Inflammatory macrophage (primary cell): ENCODE data around the gene CYP26A1.
A peak's percentile ranks its signal among the peaks of the same experiment; 100 is the strongest.

ENCODE experiments used
- DNase-seq, 2 donors: peaks; one replicate each; pipeline ENCODE4 v3.0.0-alpha.2; 2020 to 2022

Gene CYP26A1

GRCh38 chr10:93064874-93065660, 8.6 kb upstream of the CYP26A1 start:
- no peak for DNase-seq

GRCh38 chr10:93065675-93066543, 7.8 kb upstream of the CYP26A1 start:
- DNase-seq = no peak

DNA sequence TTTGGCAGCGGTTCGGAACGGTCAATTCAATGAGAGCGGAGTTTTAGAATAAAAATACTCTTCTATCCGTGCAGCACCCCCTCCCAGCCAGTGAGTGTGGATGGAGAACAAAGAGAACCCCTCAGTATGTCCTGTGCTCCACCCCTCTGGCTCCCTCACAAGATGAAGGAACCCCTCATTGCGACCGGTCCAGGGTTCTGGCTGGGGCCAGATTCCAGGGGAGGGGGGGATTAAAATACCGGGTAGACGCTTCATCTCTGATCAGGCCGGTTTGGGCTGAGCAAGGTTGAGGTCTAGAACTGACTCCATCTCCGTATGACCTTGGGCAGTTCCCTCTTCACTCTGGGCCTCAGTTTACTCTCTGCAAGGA, 7.2 kb upstream of the CYP26A1 start:
- DNase-seq = no peak

- no peak for DNase-seq
Observed at GRCh38 chr10:93067443-93068365, 6.0 kb upstream of the CYP26A1 start.

DNA sequence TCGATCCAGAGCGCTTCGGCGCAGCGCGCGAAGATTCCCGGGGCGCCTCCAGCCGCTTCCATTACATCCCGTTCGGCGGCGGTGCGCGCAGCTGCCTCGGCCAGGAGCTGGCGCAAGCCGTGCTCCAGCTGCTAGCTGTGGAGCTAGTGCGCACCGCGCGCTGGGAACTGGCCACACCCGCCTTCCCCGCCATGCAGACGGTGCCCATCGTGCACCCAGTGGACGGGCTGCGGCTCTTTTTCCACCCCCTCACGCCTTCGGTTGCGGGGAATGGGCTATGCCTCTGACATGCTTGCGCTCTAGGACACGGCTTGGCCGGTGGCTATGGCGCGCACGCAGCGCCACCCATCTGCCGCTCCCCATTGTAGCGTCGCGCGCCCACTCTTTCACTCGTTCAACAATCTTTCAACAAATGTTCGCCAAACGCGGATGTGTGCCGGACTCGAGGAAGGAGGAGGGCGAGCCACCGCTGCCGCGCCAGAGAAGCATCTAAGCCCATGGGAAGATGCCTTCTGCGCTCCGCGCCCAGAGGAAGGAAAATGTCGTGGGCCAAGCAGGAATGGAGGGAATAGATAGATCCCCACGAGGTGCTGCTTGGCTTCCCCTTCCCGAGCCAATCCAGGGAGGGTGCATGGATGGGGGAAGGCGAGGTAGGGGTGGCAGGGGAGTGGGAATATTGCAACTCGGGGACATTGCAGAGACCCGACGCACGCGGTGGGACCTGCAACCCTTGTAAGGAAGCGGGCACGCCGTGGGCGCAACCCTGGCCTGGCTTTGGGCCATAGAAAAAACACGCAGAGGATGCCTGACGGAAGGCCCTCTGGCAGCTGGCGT, 5.1 kb upstream of the CYP26A1 start:
- no peak for DNase-seq

GRCh38 chr10:93069245-93069561, 4.5 kb upstream of the CYP26A1 start:
- DNase-seq = no peak

GRCh38 chr10:93070378-93071176, 3.1 kb upstream of the CYP26A1 start:
- DNase-seq = no peak

GRCh38 chr10:93071177-93071472, 2.6 kb upstream of the CYP26A1 start:
- DNase-seq = no peak

GRCh38 chr10:93071674-93072224, 1.9 kb upstream of the CYP26A1 start:
- DNase-seq = peak in 1 of 2 donors; percentile 17

DNA sequence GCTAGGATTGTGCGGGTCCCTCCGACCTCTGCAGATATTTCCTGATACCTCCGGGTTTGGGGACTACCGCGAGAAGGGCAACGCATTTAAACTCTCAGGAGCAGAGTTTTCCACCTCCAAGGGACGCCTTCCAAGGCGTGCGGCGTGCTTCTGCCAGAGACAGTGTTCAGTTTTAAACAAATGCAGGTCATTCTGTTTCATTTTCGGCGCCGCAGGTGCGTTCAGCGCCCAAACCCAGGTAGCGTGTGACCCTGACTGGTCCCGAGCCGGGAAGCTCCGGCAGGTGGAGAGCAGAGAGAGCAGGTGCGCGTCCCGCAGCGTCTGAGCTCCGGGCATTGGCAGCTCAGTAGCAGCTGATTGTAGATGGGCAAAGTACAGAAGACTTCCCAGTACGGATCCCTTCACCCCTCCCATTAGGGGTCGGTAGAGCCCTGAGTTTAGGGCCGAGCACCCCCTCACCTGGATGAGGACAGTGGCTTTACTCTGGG, 1.4 kb upstream of the CYP26A1 start:
- no peak for DNase-seq

DNA sequence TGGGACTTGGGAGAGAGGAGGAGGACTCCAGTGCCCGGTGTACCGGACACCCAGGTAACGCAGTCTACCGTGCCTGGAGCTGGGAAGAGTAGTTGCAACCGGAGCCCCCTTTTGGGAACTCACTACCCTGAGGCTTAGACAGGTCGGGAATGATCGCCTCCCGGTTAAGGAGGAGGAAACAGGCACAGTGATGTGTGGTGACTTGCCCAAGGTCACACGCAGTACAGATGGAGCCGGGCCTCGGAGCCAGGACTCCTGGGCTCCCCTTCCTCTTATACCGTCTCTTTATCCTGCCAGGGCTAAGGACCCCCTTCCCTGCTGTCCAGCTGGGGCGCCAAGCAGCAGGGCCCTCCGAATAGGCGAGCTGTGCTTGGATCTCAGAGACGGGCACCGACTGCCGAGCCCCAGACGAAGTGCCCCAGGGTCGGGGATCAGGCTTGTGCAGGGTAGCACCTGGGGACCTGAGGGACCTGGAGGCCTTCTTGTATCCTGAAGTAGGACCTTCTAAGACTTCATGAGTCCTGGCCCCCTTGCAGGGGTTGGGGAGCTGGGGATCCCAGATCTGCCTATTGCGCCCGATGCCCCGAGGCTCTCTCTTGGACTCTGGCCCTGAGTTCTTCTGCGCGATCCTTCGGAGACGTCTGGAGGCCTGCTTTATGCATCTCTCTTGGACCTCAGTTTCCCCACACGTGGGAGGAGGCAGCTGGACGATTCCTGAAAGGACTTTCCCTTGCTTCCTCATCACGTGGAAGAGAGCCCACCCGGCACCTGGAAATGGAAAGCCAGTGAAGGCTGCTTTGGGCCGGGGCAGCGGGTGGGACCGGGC, 767 bp upstream of the CYP26A1 start:
- no peak for DNase-seq

DNA sequence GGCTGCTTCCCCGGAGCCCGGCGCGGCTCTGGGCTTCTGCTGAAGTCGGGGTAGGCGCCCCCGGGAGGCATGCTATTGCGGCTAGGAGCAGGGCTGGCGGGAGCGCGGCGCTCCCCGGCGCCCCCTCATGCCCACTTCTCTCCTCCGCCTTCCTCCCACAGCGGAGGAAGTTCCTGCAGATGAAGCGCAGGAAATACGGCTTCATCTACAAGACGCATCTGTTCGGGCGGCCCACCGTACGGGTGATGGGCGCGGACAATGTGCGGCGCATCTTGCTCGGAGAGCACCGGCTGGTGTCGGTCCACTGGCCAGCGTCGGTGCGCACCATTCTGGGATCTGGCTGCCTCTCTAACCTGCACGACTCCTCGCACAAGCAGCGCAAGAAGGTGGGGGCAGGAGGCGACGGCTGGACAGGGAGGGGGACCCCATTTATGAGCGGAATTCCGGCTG, 479 bp downstream of the CYP26A1 start:
- DNase-seq = no peak

- DNase-seq = no peak
Observed at GRCh38 chr10:93074597-93075368, 1.1 kb downstream of the CYP26A1 start.

GRCh38 chr10:93075369-93076221, 1.9 kb downstream of the CYP26A1 start:
- no peak for DNase-seq

DNA sequence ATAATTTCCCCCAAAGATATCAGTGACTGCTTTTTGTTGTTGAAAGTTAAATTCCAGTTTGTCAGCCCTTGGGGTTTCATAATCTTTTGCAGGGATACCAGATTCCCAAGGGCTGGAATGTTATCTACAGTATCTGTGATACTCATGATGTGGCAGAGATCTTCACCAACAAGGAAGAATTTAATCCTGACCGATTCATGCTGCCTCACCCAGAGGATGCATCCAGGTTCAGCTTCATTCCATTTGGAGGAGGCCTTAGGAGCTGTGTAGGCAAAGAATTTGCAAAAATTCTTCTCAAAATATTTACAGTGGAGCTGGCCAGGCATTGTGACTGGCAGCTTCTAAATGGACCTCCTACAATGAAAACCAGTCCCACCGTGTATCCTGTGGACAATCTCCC, 3.2 kb downstream of the CYP26A1 start:
- no peak for DNase-seq

- DNase-seq = no peak
Observed at GRCh38 chr10:93077860-93078337, 4.2 kb downstream of the CYP26A1 start.

DNA sequence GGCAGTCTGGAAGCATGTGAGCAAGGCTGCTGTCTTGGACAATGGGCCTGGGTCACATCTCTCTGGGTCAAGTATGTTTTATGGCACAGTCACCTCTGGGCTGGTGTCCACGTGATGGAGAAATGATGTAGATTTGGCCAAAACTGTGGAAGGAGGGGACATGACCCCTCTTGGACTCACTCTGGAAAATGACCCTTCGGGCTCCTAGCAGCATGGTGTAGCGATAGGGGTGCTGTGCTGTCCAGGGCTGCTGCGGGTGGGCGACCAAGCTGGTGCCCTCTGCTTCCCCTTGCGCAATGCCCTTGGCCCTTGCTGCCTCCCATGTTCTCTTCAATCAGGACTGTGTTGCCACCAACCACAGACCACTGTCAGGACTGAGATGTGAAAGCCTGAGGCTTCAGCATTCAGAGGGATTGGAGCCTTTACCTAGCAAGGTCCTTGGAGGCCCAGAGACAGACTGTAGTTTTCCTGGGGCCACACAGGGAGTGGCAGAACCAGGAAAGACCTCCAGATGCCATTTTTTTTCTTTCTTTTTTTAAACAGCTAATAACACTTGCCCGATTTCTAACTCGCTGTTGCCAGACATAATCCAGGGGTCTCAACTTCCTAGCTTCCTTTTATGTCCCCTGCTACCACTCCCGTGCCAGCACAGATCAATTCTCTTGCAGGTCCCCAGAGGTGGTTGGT, 6.1 kb downstream of the CYP26A1 start:
- DNase-seq = no peak
